Skeletal muscle satellite cell (primary cell): ENCODE results near the gene COL17A1.

Experiments
- H3K27me3 ChIP-seq: 2 replicates; pipeline ENCODE4 v1.7.0; 2013; ENCODE audit warnings: low read length; ENCODE audit not compliant: control insufficient read depth, insufficient read depth
- H3K36me3 ChIP-seq: 2 replicates; pipeline ENCODE4 v1.7.0; 2013; ENCODE audit warnings: mild to moderate bottlenecking, control low read depth, low read length; ENCODE audit not compliant: insufficient read depth
- H3K4me1 ChIP-seq: 2 replicates; pipeline ENCODE4 v1.7.0; 2013; ENCODE audit warnings: low read length; ENCODE audit not compliant: control insufficient read depth, insufficient read depth
- H3K4me2 ChIP-seq: 2 replicates; pipeline ENCODE4 v1.7.0; 2013; ENCODE audit warnings: mild to moderate bottlenecking, low read length
- H3K4me3 ChIP-seq: 2 replicates; pipeline ENCODE4 v1.7.0; 2013; ENCODE audit warnings: low read length
- H3K9ac ChIP-seq: 2 replicates; pipeline ENCODE4 v1.7.0; 2013; ENCODE audit warnings: mild to moderate bottlenecking, low read depth, low read length, moderate library complexity
- H3K9me3 ChIP-seq: replicated peaks from 2 replicates; pipeline ENCODE4 v1.7.0; 2013; ENCODE audit warnings: mild to moderate bottlenecking, control low read depth, low read length

The COL17A1 gene

GRCh38 chr10:104002911-104003310, 82.8 kb downstream of the COL17A1 start:
- Histone ChIP-seq H3K4me2 (no peak overlapping the region), H3K4me1 (no peaks in the 10 kb centered on the region), H3K36me3 (peaks cover 50% of the 10 kb centered on the region), H3K27me3 (no peaks in the 10 kb centered on the region), H3K4me3 (no peak overlapping the region), H3K9ac (no peak overlapping the region), H3K9me3 (no peaks in the 10 kb centered on the region)

GRCh38 chr10:103998805-103999204, 86.9 kb downstream of the COL17A1 start:
- H3K4me2 ChIP-seq: no peak overlapping the region
- H3K4me3 ChIP-seq: no peak overlapping the region
- H3K27me3 ChIP-seq: no peaks in the 10 kb centered on the region
- peaks cover 44% of the 10 kb centered on the region for H3K36me3 ChIP-seq
- H3K4me1 ChIP-seq: peaks cover 6% of the 10 kb centered on the region
- H3K9me3 ChIP-seq: no peaks in the 10 kb centered on the region
- no peak overlapping the region for H3K9ac ChIP-seq

- H3K9ac ChIP-seq: no peak overlapping the region
- H3K4me2 ChIP-seq: no peak overlapping the region
- H3K9me3 ChIP-seq: no peaks in the 10 kb centered on the region
- no peak overlapping the region for H3K4me3 ChIP-seq
- no peaks in the 10 kb centered on the region for H3K27me3 ChIP-seq
- H3K36me3 ChIP-seq: peaks cover 29% of the 10 kb centered on the region
- peaks cover 7% of the 10 kb centered on the region for H3K4me1 ChIP-seq
These were observed 90.5 kb downstream of the COL17A1 start for GRCh38 chr10:103995134-103995533.

- peaks cover 18% of the 10 kb centered on the region for H3K36me3 ChIP-seq
- no peak overlapping the region for H3K4me2 ChIP-seq
- peaks cover 8% of the 10 kb centered on the region for H3K4me1 ChIP-seq
- no peaks in the 10 kb centered on the region for H3K27me3 ChIP-seq
- no peak overlapping the region for H3K9ac ChIP-seq
- H3K4me3 ChIP-seq: no peak overlapping the region
- H3K9me3 ChIP-seq: no peaks in the 10 kb centered on the region
These were observed 94.1 kb downstream of the COL17A1 start for GRCh38 chr10:103991393-103992128.

- H3K9ac ChIP-seq: no peak overlapping the region
- peaks cover 17% of the 10 kb centered on the region for H3K4me1 ChIP-seq
- no peaks in the 10 kb centered on the region for H3K27me3 ChIP-seq
- peaks cover 18% of the 10 kb centered on the region for H3K36me3 ChIP-seq
- no peak overlapping the region for H3K4me2 ChIP-seq
- no peaks in the 10 kb centered on the region for H3K9me3 ChIP-seq
- no peak overlapping the region for H3K4me3 ChIP-seq
These were observed 95.1 kb downstream of the COL17A1 start for GRCh38 chr10:103990531-103990930.

GRCh38 chr10:103990121-103990520, 95.6 kb downstream of the COL17A1 start:
- Histone ChIP-seq H3K27me3 (no peaks in the 10 kb centered on the region), H3K9me3 (no peaks in the 10 kb centered on the region), H3K4me1 (peaks cover 21% of the 10 kb centered on the region), H3K36me3 (peaks cover 18% of the 10 kb centered on the region), H3K4me2 (no peak overlapping the region), H3K9ac (no peak overlapping the region), H3K4me3 (no peak overlapping the region)

GRCh38 chr10:103986360-103986759, 99.3 kb downstream of the COL17A1 start:
- H3K9me3 ChIP-seq: no peaks in the 10 kb centered on the region
- H3K27me3 ChIP-seq: no peaks in the 10 kb centered on the region
- H3K4me2 ChIP-seq: no peak overlapping the region
- H3K9ac ChIP-seq: no peak overlapping the region
- H3K36me3 ChIP-seq: no peaks in the 10 kb centered on the region
- H3K4me1 ChIP-seq: peaks cover 21% of the 10 kb centered on the region
- H3K4me3 ChIP-seq: no peak overlapping the region

GRCh38 chr10:103985726-103986125, 100.0 kb downstream of the COL17A1 start:
- Histone ChIP-seq H3K27me3 (no peaks in the 10 kb centered on the region), H3K4me1 (peaks cover 22% of the 10 kb centered on the region), H3K4me2 (no peak overlapping the region), H3K9me3 (no peaks in the 10 kb centered on the region), H3K9ac (no peak overlapping the region), H3K36me3 (no peaks in the 10 kb centered on the region), H3K4me3 (no peak overlapping the region)

GRCh38 chr10:103983367-103983911, 102.2 kb downstream of the COL17A1 start:
- no peaks in the 10 kb centered on the region for H3K36me3 ChIP-seq
- no peak overlapping the region for H3K9ac ChIP-seq
- no peak overlapping the region for H3K4me2 ChIP-seq
- H3K4me3 ChIP-seq: no peak overlapping the region
- peaks cover 25% of the 10 kb centered on the region for H3K4me1 ChIP-seq
- no peaks in the 10 kb centered on the region for H3K27me3 ChIP-seq
- H3K9me3 ChIP-seq: no peaks in the 10 kb centered on the region

GRCh38 chr10:103982639-103983038, 103.0 kb downstream of the COL17A1 start:
- H3K27me3 ChIP-seq: no peaks in the 10 kb centered on the region
- peaks cover 25% of the 10 kb centered on the region for H3K4me1 ChIP-seq
- H3K9me3 ChIP-seq: no peaks in the 10 kb centered on the region
- no peak overlapping the region for H3K4me2 ChIP-seq
- H3K36me3 ChIP-seq: no peaks in the 10 kb centered on the region
- H3K4me3 ChIP-seq: no peak overlapping the region
- H3K9ac ChIP-seq: no peak overlapping the region
